Right ventricle myocardium inferior (tissue), 1 donor: Measurements from ENCODE around the gene HOXA5. TPM values are rescaled to one million over a fixed set of nuclear protein-coding genes. Genes with fewer than 3 reads are reported as not detected.

Source experiments
- ATAC-seq: fragments of 200-7000 bp; cut with Tn5 transposase; one replicate; pipeline ENCODE4 v1.9.1; 2020; ENCODE audit warnings: mild to moderate bottlenecking, moderate library complexity
- DNase-seq: peaks from one replicate; pipeline ENCODE4 v3.0.0; 2021; ENCODE audit errors: missing footprints
- intact Hi-C: fragments of 100-400 bp; cut with DNase I; formaldehyde crosslinking; loops from one replicate; pipeline ENCODE4 v1.11.0; 2022
- total RNA-seq: library from RNA; stranded (reverse); fragmentation: NEBNext Ultra II Directional; extraction: Animal tissue kit (Norgen Biotek cat#: 25700); gene quantifications from one replicate; pipeline ENCODE4 v1.2.1, GENCODE V29; 2021
- donor health status: DM: no; HTN: yes; CAD: no; lungs with severe emphysema.

Gene HOXA5
- total RNA-seq, 1 donor from 2014 or later: not detected

DNA sequence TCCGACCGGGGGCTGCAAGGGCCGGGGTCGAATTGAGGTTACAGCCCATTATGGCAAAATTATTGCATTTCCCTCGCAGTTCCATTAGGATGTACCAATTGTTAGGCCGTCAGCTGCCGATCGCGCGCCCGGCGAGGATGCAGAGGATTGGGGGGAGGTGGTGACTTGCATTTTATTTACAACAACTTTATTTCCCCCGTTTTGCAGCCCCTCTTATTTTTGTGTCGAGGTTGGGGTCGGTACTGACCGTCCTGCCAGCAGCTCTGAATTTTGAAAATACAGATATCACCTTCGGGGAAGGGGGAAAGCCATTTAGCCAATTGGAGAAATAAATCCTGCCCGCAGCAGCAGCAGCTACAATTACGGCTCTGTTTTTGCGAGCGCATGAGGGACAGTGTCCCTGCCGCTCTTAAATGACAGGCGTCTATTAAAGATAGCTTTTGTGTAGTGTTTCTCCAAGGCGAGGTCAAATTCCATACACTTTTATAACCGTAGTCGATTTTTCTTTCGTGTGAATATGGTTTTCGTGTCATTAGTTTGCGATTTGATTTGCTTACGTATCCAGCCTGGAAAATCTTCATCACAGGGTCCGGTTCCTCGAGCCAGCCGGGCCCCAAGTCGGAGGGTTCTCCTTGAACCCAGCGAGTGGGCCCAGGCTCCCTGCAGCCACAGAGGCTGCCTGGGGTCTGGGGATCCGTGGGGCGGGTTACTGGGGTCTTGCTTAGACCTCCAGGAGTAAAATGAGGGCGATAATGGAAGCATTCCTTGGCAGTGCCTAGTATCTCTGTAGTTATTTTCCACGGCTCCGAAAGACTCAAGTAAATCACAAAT lies 684 bp upstream of the HOXA5 start:
- intact Hi-C loops: no loop called here
- ATAC-seq (no peak), DNase-seq (no peak)

DNA sequence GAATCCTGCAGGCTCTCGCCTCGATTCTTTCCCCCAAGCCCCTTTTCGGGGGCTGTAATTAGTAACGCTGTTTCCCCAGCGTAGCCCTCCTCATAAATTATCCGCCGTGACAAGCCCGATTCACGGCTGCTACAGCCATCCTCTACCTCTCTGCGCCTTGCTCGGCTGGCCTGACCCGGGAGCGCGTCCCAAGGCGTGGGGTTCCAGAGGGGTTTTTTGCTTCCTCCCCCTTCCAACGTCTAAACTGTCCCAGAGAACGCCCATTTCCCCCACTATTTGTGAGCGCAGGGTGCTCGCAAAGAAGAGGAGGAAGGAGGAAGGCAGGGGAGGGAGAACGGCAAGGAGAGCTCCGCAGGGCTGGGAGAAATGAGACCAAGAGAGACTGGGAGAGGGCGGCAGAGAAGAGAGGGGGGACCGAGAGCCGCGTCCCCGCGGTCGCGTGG lies 880 bp downstream of the HOXA5 start:
- intact Hi-C loops: no loop called here
- ATAC-seq: no peak
- DNase-seq: no peak

GRCh38 chr7:27141923-27142579 lies 1.4 kb downstream of the HOXA5 start:
- DNase-seq (no peak), ATAC-seq (no peak)
- intact Hi-C loops: no loop called here

- intact Hi-C loops: no loop called here
- DNase-seq (no peak), ATAC-seq (no peak)
Measured at GRCh38 chr7:27141137-27141922, 2.2 kb downstream of the HOXA5 start.

DNA sequence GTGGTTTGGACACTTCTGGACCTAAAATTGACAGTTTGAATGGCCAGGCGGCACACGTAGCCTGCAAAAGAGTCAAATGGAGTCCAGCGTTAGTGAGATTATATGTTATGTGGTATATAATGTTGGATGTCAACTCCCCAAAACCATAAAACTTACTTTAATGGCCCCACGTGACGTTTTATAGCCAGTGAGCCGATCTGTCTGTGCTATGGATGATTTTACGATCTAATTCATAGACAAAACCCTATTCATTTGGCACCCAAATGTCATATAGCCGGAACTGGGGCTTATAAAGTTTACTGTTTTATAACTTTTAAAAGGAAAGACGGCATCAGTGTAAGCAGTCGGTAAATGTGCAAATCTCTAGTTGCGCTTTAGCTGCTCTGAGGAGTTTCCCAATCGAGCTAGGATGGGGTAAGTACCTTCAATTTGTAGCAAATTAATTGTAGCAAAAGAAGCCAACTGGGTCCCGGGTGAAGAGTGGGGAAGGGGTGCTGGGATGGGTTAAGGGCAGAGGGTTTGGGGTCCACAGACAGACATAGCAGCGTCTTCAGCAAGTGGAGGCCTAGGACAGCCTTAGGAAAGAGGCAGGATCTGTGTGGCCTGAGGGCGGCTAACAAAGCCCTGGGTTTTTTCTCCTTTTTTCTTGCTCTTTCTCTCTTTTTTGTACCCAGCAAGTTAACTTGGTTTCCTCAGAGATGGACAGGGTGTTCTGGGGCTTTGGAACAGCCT lies 3.2 kb downstream of the HOXA5 start:
- DNase-seq: no peak
- intact Hi-C loops: no loop called here
- no peak for ATAC-seq

GRCh38 chr7:27139334-27140125 lies 4.0 kb downstream of the HOXA5 start:
- no peak for DNase-seq
- no peak for ATAC-seq
- intact Hi-C loops: no loop called here

DNA sequence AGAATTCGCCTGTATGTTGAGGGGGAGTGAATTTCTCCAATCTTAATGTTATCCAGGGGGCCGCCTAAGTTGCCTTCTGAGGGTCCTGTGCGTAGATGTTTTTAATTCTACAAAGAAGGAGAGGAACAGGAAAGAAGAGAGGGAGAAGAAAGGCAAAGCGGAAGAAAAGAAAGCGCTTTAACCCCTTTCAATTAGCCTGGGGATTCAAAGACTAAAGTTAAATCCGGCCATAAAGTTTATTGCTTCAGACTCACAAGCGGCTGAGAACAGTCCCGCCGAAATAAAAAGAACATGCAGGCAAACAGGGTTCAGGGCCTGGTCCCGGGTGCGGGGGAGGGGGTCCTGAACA lies 4.5 kb downstream of the HOXA5 start:
- ATAC-seq: no peak
- intact Hi-C loops: no loop called here
- no peak for DNase-seq

- no peak for ATAC-seq
- intact Hi-C loops: no loop called here
- no peak for DNase-seq
Measured at GRCh38 chr7:27138472-27138871, 5.0 kb downstream of the HOXA5 start.

GRCh38 chr7:27137640-27138315 lies 5.7 kb downstream of the HOXA5 start:
- ATAC-seq: no peak
- DNase-seq: no peak
- intact Hi-C loops: no loop called here

GRCh38 chr7:27134392-27134791 lies 9.1 kb downstream of the HOXA5 start:
- ATAC-seq: no peak
- intact Hi-C loops: no loop called here
- DNase-seq: no peak

DNA sequence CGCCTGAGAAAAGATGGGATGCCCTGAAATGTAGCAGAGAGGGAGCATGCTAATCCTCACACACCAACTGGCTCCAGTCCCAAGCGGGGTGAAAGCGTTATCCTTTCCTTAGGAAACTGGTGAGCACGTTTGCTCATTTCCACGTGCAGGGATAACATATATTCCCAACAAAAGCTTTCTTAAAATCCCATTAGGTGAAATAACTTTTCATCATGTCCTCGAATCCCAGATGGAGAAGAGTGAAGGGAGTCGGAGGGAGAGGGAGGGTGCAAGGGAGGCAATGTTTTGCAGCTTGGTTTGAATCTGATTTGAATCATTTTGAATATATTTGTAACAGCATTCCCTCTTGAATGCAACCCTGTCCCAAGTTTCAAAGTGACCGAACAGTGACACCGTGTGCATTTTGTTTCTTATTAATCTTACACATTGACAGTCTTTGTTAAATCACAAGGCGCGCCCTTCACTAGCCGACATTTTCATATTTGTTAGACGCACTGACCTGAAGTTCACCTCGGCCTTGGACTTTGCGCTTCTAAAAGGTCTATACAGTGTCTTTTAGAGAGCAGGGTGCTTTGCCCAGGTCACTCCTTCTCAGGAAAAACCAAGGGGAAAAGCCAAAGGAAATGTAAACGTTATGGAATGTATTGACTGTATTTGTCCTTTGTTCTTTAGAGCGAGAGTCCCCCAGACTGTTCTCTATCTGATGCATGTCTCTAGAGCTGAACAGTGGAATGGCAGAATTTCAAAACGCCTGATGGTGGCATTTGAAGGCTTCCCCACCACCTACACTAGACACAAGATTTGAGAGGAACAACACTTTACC lies 9.9 kb downstream of the HOXA5 start:
- DNase-seq: no peak
- intact Hi-C loops: loop anchor here (2.0 kb wide), 1 partner anchor 279 kb away; no protein-coding TSS in a partner anchor
- ATAC-seq: no peak

DNA sequence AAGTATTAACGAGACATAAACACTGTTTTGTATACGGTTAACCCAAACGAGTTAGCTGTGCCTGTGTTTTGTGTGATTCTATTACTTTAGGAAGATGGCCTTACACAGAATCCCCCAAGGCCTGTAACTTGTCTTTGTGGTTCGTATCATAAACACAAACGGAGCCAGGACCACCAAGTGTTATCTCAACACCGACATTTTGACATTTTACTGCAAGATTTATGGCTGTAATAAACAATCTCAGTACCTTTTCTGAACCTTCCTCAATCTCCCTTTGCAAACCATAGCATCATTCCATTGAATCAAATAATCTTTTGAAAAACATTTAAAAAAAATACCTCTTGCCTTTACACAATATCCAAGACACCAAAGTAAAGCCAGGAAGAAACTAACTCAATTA lies 10.5 kb downstream of the HOXA5 start:
- DNase-seq (no peak), ATAC-seq (no peak)
- intact Hi-C loops: loop anchor here (2.0 kb wide), 1 partner anchor 278 kb away; no protein-coding TSS in a partner anchor

DNA sequence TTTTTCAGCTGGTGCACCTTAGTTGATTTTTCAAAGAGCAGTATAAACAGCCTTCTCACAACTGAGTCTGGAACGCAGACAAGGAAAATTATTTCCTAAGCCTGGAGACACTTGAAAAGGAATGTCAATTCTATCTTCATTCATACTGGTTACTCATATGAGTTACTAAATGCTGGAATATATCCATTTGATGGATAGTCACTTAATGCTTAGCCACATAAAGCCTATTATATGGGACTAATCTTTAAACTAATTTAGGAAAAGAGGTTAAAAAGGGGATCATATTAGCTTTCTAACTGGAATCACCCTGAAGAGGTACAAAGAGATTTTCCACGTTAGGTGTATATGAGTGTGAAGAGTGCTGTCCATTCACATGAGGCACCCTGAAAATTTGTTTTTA lies 11.3 kb downstream of the HOXA5 start:
- DNase-seq: no peak
- ATAC-seq: no peak
- intact Hi-C loops: loop anchor here (2.0 kb wide), 1 partner anchor 277 kb away; no protein-coding TSS in a partner anchor

DNA sequence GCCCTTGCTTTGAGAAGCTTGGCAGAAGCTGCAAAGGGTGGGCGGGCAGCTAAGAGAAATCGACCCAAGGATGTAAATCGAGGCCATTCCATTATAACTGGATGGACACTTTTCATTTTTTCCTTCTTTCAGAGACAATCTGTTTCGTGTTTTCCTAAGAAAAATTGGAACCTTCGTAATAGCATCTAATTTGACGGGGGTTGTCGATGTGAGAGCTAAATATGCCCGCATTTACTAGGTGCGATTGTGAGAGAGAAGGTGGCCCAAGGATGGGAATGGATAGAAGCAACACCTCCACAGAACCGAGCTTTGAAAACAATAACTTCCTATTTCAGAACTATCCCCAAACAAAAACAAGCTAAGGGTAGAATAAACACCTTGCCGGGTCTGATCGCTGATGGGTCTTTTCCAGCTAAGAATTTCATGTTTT lies 12.1 kb downstream of the HOXA5 start:
- ATAC-seq (no peak), DNase-seq (no peak)
- intact Hi-C loops: no loop called here

DNA sequence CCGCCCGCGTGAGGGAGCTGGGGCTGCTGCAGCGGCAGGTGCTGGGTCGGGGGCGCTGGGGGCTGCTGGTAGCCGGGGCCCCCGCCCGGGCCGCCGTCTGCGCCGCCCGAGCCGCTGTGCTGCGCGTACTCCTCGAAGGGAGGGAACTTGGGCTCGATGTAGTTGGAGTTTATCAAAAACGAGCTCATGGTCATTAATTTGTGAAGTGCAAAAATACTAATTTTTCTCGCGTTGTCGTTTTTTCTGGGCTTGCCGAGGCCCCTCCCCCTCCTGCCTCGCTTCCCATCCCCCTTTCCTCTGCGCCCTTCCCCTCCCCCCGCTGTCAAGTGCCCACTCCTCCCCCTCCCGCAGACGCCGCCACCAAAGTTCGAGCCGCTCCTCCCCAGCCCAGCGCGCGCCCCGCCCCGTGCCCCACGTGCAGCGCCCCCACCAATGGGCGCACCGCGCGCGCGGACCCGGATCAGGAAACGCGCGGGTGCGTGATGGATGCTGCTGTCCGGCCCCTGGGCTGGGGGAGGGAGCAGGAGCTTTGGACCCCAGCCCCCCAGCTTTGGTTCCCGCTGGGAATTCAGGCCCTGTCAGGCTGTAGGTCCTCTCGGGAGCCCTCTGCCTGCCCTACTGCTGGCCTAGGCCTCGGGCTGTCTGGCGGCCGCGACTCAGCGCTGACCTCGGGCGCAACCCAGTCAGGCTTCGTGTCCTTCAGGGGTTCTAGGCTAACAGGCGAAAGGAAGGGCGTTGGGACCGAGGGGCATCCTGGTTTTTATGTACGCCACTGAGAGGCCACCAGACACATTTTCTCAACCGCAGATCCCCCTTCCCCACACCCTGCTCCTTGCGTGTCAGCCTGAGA lies 12.7 kb downstream of the HOXA5 start, which contains the start of gene HOXA4:
Gene HOXA4, minus strand, starts transcription at position 218 of the 850 bp plus-strand sequence. Its CDS starts 24 bp downstream, at position 194.
- DNase-seq (peak; percentile 94), ATAC-seq (peak; percentile 80)
- intact Hi-C loops: no loop called here
